HG03521 (cell line): ENCODE measurements around the gene DCDC2B.

Source experiments
- ATAC-seq: cut with Tn5 transposase; IDR thresholded peaks from one replicate; pipeline ENCODE4 v1.9.1; 2021; ENCODE audit warnings: mild to moderate bottlenecking, moderate library complexity; ENCODE audit not compliant: unreplicated experiment

Gene DCDC2B

DNA sequence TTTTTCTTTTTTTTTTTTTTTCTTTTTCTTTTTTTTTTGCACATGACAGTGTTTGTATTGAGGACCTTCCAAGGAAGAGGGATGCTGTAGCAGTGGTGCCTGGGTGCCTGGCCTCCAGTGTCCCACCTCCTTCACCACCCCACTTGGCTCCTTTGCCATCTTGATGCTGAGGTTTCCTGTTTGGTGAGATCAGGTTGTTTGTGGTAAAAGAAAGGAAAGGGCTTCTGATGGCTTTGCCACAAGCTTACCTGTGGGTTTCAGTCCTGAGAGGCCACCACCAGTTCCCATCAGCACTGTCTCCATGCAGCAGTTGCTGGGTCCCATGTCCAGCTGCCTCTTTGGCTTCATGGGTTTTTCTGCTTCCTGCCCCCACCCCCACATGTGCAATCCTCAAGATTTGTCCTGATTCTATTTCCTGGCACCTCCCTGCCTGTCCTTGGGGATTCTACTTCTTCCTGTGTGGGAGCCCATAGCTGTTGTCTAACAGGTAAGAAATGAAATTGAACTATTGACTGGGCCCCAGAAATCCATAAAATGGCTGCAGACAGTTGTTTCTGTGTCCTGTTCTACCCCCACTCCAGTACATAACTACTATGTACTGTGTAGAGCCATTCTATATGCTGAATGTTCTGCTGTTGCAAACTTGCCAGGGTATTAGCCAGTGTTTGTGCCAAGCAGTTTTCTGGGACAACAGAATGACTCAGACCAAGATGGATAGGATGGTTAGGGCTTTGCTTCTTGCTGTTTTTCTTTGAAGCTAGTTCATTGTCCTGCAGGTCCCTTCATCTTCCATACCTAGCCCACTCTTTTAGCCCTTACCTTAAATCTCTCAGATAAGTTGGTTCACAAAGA is 12.7 kb upstream of the DCDC2B start:
- no peak for ATAC-seq

DNA sequence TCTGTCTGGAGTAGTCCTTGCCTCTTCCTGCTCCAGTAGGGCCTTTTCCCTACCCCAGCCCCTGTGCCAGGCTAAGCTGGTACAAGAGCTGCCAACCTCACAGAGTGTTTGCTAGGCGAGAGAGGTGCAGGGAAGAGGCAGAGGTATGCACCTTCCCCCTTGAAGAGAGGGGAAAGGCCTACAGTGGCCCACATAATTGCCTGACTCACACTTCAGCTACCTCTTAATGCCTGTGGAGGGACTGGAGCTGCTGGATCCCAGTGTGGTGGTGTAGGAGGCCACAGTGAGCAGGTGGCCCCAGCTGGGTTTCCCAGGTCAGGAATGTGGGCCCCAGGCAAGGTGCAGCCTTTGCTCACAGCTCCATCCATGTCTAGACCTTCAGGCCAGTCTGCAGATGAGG is 11.8 kb upstream of the DCDC2B start:
- no peak for ATAC-seq

DNA sequence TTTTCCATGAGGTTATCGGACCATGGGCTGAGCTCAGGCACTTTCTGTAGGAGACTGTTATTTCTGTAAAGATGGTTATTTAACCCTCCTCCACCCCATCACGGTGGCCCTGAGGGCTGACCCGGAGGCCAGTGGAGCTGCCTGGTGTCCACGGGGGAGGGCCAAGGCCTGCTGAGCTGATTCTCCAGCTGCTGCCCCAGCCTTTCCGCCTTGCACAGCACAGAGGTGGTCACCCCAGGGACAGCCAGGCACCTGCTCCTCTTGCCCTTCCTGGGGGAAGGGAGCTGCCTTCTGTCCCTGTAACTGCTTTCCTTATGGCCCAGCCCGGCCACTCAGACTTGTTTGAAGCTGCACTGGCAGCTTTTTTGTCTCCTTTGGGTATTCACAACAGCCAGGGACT is 11.1 kb upstream of the DCDC2B start:
- ATAC-seq = no peak

DNA sequence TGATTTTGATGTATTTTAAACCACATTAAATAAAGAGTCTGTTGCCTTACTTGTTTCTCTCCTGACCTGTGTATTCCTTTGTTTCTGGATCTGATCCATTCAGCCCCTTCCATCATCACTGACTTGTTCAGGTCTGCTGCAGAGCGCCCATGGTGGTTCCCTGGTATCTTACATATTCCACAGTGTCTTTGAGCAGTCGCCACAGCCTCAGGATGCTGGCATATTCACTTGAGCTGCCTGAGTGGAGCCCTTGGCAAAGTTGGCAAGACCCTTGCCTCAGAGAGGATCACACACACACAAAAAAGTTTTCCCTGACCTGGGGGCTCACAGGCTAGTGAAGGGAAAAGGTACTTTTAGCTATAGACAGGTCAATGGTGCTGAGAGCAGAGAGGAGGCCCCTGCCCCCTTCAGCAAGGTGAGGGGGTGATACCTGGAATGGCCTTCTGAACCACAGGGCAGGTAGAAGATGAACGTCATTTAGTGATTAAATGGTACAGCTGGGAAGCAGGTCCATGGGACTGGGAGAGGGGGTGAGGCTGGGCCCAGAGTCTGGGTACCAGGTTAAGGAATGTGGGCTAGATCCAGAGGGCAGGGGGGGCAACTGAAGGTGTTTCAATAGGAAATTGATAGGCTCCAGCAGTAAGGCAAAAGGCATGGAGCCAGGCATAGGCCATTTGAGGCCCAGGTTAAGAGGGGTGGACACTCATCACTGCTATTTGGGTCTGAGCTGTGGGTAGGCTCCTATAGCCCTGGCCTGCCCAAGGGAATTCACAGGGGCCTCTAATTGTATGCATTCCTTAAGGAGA is 10.4 kb upstream of the DCDC2B start:
- ATAC-seq = no peak

DNA sequence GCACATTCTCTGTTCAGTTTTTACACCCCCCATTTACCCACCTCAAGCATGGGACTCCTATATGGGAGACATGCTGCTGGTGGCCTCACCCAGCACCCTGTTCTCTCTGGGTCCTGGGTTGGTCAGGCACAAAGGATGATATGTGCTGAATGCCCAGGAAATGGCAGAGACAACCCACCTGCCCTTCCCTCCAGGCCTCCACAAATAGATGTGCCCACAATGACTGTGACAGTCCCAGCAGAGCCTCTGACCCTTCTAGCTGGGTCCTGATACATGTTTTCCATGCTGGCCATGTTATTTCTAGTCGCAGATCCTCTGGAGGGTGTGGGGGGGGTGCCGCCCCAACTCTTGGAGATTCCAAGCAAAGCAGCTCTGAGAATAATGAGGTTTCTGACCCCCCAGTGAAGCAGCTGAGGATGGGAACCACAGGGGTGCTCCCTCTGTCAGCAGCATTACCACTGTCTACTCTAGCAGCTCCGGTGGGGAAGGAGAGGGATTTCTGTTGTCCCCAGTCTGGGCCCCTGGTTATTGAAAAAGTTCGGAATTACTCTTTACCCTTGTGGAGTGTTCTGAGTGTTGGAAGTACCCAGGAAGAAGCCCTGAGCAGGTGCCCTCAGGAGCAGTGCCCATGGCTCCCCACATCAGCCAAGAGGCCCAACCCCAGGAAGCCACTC is 9.7 kb upstream of the DCDC2B start:
- no peak for ATAC-seq

DNA sequence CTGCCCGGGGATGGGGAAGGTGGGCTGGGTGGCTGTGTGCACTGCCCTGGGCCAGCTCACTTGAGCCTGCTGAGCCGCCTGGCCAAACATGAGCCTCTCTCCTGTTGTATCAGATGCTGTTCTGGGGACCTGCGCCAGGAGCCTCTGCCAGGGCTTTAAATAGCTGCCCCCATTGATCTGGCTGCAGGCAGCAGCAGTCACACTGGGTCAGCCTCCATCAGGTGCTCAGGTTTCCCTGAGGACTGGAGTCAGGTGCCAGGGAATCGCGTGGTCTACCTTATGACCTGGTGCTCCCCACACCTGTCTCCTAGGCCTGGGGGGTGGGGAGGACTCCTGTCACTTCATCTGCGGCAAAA is 9.2 kb upstream of the DCDC2B start:
- no peak for ATAC-seq

DNA sequence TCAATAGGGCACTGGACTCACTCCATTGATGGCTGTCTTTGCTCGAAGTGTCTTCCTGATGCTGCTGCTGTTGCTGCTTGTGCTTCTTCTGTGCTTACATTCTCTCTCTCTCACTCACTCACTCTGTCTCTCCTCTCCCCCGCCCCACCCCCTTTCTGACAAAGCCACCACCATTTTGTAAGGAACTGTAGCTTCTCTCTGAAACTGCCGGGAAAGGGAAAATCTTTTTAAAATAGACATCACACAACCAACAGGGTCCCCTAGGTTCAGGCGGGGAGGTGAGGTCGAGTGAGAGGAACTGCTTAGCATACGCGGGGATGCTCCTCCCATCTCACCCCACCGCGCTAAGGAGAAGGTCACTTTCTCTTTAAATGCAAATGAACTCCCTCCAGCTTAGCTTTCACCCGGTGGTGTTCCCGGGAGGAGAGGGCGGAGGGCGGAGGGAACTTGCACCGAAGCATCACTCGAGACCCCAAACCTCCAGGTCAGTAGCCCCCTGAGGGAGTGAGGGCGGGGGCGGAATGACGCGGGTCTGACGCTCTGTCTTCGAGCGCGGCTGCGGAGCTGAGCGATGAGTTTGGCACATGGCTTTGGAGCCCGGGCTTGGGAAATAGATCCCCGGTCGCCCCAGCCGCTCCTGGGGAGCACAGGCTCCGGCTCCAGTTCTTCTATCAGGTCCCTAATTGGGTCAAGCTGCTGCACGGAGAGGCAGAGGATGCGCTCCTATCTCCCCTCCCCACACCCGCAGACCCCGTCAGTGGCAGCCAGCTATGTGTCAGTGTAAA is 8.5 kb upstream of the DCDC2B start, which contains the start of gene CCDC28B:
CCDC28B (plus strand) TSS at position 370 of the 785 bp plus-strand sequence. CDS start 1,341 bp downstream, outside the sequence.
- no peak for ATAC-seq

DNA sequence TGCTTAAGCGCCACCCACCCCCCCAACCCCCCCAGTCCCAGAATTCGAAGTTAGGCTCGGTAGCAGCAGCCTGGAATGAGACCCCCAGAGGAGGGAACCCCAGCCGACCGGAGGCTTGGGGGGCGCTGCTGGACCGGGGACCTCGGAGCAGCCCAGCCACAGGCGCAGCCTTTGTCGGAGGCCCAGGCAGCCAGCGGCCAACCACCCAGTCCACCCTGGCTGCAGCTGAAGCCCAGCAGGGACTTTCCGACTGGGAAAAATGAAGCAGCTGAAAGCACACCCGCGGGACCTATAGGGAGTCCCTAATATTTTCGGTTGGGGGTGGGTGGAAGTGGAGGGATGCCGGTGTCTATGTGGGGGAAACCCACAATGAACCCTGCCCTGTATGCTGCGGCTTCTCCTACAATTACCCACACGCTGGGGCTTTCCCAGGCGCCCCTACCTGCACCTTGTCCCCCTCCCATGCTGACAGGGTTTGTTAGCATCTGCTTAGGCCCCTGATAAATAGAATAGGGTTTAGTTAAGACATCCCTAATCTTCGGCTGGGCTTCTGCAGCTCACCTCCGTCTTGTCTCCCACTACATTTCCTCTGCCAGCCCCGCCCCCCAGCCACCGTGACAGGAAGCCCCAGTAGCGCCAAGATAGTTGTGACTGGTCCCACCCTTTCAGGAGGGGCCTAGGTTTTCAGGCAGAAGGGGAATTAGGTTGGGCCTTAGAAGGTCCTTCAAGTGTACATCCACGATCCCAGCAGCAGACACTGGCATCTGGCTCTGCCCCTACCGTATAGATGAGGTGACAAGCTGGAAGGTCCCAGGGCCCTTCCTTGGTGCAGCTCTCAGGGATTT is 7.7 kb upstream of the DCDC2B start:
- ATAC-seq = no peak

DNA sequence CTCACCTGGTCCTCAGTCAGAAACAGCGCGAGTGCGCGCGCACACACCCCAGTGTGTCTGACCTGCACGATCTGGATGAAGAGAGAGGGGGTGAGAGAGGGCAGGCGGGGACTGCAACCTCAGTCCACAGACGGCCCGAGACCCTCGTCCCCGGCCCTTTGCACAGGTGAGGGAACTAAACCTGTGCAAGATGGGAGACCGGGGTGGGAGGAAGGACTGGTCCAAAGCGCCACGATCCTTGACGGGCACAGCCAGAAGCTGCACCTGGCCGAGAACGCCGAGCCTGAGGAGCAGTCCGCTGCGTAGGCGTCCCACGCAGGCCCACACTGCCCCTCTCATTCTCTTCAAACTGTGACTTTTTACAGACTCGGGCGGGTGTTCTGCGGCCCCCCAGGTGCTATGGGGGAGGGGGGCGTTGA is 3.9 kb upstream of the DCDC2B start:
- ATAC-seq = no peak

DNA sequence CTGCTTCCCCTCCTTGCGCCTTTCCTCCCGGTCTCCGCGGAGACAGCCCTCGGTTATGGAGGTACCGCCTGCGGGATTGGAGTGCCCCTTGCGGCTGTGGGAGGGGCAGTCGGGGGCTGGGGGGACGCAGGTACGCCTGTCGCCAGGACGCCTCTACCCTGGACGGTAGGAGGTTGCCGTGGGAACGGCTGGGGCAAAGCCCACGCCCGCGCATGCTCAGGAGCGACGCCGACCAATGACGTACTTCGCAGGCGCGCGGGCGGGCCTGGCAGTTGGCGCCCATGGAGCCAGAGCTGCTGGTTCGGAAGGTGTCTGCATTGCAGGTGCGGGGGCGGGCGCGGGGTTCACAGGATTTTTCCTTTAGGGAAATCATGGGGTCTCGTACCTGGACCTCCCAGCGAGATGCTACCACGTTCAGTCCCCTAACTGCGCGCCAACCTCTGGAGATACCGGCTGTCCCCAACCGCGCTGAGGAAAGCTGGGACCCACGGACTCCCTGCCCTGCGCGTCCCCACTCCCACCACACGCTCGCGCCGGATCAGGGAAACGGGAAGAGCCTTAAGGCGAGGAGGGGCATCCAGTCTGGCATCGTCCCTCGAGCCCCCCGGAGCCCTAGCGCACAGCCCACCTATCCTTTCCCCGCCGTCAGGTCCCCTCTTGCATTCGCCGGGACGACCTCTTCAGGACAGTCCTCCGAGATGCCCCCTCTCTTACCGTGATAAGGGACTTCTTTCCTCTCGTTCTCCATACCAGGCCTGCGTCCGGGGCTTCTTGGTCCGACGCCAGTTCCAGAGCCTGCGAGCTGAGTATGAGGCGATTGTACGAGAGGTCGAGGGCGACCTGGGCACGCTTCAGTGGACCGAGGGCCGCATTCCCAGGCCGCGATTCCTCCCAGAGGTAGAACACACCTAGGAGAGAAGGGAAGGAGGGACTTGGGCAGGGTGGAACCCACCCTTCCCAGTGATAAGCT is 3.2 kb upstream of the DCDC2B start, which contains the start of gene IQCC:
IQCC (plus strand) TSS at position 271 of the 970 bp plus-strand sequence; CDS start at position 282, 11 bp downstream.
- no peak for ATAC-seq

DNA sequence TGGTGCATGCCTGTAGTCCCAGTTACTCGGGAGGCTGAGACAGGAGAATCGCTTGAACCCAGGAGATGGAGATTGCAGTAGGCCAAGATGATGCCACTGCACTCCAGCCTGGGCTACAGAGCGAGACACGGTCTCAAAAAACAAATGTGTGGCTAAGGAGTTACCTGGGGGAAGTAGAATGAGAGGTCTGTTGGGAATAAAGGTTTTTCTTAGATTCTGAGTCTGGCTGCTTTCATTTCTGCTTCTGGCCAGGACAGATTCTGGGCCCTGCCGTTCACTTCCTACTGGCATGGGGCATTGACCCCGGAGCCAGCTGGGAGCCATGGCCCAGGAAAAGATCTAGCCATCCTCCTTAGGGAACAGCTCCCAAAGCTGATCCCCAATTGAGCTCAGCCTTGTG is 420 bp upstream of the DCDC2B start:
- no peak for ATAC-seq

DNA sequence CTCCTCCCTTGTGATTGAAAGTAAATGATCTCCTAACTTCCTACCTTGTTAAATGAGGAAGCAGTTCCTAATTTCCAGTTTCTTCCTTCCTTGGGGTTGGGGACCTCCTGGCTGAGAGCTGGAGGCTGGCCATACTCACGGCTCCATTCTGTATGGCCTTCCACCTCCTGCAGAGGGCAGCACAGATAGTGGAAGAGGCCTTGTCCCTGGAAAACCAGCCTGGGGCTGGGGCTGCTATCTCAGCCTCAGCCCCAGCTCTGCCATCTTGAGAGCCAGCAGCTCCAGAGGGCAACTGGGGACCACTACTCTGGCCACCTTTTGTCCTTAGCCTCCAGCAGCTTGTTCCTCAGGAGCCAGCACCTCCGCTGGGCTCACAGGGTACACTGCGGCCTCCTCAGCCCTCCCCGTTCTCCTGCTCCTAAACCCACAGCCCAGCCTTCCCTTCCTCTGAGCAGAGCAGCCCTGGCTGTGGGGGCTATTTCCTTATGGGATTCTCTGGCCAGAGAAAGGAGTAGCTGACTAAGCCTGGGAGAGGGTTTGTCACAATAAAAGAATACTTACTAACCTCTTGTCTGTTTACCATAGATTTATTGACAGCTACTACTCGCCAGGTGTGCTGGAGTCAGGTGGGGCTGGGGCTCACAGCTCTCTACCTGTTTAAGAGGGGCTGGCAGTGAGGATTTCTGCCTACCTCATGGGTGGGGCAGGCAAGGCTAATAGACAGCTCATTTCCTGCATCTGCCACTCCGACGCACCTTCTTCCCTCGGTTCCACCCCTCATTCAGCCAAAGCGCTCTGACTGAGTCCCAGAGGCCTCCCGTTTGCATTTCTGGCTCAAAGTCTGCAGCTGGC is 7.0 kb downstream of the DCDC2B start:
- ATAC-seq = no peak

DNA sequence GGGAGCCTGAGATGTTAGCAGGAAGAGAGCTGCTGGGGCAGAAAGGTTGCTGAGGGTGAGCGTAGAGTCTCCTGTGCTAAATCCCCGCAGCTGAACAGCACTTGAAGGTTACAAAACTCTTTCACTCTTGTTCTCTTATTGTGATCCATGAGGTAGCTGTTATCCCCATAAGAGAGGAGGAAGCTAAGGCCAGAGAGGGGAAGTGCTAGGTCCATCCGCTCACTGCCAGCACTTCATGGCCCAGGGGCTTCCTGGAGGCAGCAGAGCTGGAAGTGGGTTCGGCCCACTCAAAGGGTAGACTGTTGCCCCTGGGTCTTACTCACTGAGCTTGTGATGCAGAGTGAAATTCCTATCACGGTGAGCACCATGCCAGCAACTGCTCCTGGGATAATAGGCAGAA is 7.7 kb downstream of the DCDC2B start:
- ATAC-seq = no peak

DNA sequence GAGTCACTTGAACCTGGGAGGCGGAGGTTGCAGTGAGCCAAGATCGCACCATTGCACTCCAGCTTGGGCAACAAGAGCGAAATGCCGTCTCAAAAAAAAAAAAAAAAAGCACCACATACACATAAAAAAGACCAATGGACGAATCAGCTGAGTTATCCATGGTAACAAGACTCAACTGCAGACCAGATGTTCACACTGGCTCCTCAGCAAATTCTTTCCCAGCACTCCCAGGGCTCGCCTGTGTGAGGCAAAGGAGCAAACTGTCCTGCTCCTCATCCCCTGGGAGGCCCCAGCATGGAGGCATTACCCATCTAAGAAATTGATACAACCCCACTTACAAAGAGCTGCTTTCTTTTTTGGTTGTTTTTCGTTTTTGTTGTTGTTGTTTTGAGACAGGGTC is 10.1 kb downstream of the DCDC2B start:
- no peak for ATAC-seq

DNA sequence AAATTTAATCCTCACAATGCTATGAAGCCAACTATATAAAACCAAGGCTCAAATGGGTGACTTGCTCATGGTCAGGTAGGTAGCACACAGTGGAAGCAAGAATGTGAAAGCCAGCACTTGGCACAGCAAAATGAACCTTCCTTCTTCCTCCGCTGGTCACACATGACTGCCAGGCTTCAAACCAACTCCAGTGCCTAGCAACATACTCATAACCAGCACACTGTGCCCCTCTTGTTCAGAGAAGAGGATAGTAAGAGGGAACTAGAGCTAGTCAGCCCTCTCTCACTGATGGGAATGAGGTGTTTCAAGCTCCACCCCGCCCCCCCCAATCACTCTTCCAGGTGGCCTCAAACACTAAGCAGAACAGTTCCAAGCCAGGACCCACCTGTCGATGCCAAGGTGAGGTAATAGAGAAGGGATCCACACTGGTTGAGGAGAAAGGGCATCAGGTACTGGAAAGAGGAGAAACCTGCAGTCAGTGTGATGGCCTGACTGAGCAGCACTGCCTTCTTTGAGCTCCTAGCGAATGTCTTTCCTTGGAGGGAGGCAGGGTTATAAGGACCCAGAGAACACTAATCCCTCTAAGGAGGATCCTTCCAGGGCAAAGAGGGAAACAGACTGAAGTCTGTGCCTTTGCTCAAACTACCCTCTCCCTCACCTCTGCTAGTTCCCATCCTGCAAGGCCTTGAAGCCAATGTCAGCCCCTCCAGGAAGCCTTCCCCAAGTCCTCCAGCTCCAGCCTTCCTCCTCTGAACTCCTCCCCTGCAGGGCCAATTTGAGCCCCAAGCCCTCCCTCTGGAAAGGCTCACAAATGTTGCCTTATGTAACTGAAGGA is 12.1 kb downstream of the DCDC2B start:
- ATAC-seq = no peak

DNA sequence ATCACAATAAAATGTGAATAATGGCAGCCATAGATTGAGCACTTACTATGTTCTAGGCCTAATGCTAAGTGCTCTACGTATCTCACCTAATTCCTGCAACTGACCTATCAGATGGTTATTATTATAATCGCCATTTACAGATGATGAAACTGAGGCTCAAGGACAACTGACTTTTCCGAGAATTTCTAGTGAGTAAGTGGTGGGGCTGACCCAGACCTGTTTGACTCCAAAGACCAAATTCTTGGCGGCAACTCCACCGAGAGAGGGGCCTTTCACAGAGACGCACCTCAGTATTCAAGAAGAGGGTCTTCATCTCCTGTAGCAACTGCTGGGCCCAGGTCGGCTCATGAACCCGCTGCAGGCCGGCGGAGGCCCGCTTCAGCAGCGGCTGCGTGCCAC is 12.7 kb downstream of the DCDC2B start:
- ATAC-seq = no peak
